Ishikawa (cell line): ENCODE data around the gene LAMTOR3.

ENCODE experiments used
- CREB1 ChIP-seq: IDR thresholded peaks from 2 replicates; pipeline ENCODE4 v1.6.1; 2012; ENCODE audit warnings: low read depth
- EP300 ChIP-seq: IDR thresholded peaks from 2 replicates; pipeline ENCODE4 v1.6.1; 2012; ENCODE audit warnings: borderline replicate concordance
- NFIC ChIP-seq: IDR thresholded peaks from 2 replicates; pipeline ENCODE4 v1.6.1; 2012
- RAD21 ChIP-seq: IDR thresholded peaks from 2 replicates; pipeline ENCODE4 v1.6.1; 2012; ENCODE audit warnings: low read depth
- TAF1 ChIP-seq: IDR thresholded peaks from 2 replicates; pipeline ENCODE4 v1.6.1; 2012; ENCODE audit warnings: low read depth, mild to moderate bottlenecking
- YY1 ChIP-seq: IDR thresholded peaks from 2 replicates; pipeline ENCODE4 v1.6.1; 2012; ENCODE audit warnings: low read depth
- TF ChIP-seq, protein P1 (sequence below): IDR thresholded peaks from 2 replicates; pipeline ENCODE4 v1.6.1; 2012
- TF ChIP-seq, protein P2 (sequence below): IDR thresholded peaks from 2 replicates; pipeline ENCODE4 v1.6.1; 2012; ENCODE audit warnings: low read depth, mild to moderate bottlenecking
- TF ChIP-seq, protein P3 (sequence below): IDR thresholded peaks from 2 replicates; pipeline ENCODE4 v1.6.1; 2012

DNA sequence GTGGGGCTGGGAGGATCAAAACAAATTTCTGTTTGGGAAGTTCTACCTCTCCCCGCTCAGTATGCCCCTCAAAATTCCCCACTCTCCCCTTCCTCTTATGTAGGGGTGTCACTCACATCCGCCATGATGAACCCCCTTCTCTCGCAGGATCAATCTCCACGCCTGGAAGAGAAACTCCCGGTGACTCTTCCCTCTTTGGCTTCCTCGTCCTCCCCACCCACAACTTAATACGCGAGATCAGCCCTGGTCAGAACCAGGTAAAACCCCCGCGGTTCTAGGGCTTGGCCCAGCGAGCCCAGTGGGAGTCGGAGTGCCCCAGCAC lies 427 bp downstream of the LAMTOR3 start:
- TF ChIP-seq RAD21: no peak
- TF ChIP-seq, protein P1, sequence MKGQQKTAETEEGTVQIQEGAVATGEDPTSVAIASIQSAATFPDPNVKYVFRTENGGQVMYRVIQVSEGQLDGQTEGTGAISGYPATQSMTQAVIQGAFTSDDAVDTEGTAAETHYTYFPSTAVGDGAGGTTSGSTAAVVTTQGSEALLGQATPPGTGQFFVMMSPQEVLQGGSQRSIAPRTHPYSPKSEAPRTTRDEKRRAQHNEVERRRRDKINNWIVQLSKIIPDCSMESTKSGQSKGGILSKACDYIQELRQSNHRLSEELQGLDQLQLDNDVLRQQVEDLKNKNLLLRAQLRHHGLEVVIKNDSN: no peak
- no peak for TF ChIP-seq NFIC
- no peak for TF ChIP-seq EP300
- TF ChIP-seq, protein P2, sequence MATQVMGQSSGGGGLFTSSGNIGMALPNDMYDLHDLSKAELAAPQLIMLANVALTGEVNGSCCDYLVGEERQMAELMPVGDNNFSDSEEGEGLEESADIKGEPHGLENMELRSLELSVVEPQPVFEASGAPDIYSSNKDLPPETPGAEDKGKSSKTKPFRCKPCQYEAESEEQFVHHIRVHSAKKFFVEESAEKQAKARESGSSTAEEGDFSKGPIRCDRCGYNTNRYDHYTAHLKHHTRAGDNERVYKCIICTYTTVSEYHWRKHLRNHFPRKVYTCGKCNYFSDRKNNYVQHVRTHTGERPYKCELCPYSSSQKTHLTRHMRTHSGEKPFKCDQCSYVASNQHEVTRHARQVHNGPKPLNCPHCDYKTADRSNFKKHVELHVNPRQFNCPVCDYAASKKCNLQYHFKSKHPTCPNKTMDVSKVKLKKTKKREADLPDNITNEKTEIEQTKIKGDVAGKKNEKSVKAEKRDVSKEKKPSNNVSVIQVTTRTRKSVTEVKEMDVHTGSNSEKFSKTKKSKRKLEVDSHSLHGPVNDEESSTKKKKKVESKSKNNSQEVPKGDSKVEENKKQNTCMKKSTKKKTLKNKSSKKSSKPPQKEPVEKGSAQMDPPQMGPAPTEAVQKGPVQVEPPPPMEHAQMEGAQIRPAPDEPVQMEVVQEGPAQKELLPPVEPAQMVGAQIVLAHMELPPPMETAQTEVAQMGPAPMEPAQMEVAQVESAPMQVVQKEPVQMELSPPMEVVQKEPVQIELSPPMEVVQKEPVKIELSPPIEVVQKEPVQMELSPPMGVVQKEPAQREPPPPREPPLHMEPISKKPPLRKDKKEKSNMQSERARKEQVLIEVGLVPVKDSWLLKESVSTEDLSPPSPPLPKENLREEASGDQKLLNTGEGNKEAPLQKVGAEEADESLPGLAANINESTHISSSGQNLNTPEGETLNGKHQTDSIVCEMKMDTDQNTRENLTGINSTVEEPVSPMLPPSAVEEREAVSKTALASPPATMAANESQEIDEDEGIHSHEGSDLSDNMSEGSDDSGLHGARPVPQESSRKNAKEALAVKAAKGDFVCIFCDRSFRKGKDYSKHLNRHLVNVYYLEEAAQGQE: no peak
- TF ChIP-seq TAF1: no peak
- no peak; the same call in 1 of the 2 replicates for TF ChIP-seq YY1
- TF ChIP-seq CREB1: no peak
- TF ChIP-seq, protein P3, sequence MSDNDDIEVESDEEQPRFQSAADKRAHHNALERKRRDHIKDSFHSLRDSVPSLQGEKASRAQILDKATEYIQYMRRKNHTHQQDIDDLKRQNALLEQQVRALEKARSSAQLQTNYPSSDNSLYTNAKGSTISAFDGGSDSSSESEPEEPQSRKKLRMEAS: no peak
